Measurements from ENCODE around the gene STX8. TPM values are rescaled to one million over a fixed set of nuclear protein-coding genes. Genes with fewer than 3 reads are reported as not detected.

The STX8 gene
- total and polyA plus RNA-seq, 9 of the 15 experiments (the other 6 are each of a cell fraction or from before 2014, with no cell fraction given): 14.6 to 42.5 (median 22.1) TPM

GRCh38 chr17:9342225-9342624 is 233.4 kb downstream of the STX8 start (continued):
- no peak for TF ChIP-seq KDM4B (IDR thresholded peaks at IDR 0.05; ENCODE audit: borderline replicate concordance in 2 of 2, low read depth in 1 of 2)
- no peak for TF ChIP-seq TBL1XR1 (IDR thresholded peaks at IDR 0.05; ENCODE audit: low read length in 2 of 2)
- no peak for TF ChIP-seq ZKSCAN8 (CRISPR knock-in tag; IDR thresholded peaks at IDR 0.05)
- TF ChIP-seq NCOR1 (IDR thresholded peaks at IDR 0.05): no peak
- TF ChIP-seq PTBP1 (IDR thresholded peaks at IDR 0.05; ENCODE audit: low read depth, low read length): no peak
- no peak for TF ChIP-seq ZNF778 (CRISPR knock-in tag; IDR thresholded peaks at IDR 0.05)

DNA sequence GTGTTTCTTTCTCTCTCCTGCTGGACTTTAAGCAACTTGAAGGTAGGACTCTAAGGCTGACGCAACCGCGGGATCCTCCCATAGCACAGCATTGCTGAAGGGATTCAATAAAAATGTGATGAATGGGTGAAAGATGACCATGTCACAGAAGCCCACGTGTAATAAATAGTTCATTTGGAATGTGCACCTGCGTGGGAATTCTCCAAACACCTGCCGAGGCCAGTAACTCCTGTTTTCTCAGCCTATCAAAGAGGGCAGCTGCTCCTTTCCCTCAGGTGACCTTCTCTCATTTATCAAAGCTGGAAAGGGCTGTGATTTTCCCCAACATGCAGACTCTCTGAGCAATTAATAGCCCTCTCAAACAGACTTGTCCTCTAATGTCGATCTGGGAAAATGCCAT is 235.7 kb downstream of the STX8 start:
- no peak for DNase-seq (ENCODE audit: extremely low read depth in 1 of 4, low spot score in 3 of 4)
- 22% methylated on average over 5 of the region's 7 CpGs for WGBS (ENCODE audit: insufficient coverage, low coverage, missing lambda C conversion rate)
- CTCF ChIA-PET (ENCODE audit: low intra/inter-chr PET ratio): no interaction called here
- Histone ChIP-seq H2AFZ (ENCODE audit: low read depth, low read length) (no peak overlapping the region), H4K20me1 (replicated peaks; ENCODE audit: control insufficient read depth, insufficient read depth, low read length) (no peaks in the 10 kb centered on the region), H3K36me3 (ENCODE audit: control insufficient read depth, insufficient read depth, low read length) (no peaks in the 10 kb centered on the region), H3K9ac (ENCODE audit: insufficient read depth in 1 of 2, low read depth in 2 of 2, low read length in 2 of 2) (no peak overlapping the region), H3K79me2 (ENCODE audit: control insufficient read depth, insufficient read depth, low read length) (no peaks in the 10 kb centered on the region), H3K9me3 (replicated peaks; ENCODE audit: control insufficient read depth, insufficient read depth, low read depth, low read length) (no peaks in the 10 kb centered on the region), H3K27ac (ENCODE audit: extremely low read depth, low read depth, low read length) (no peak overlapping the region), H3K9me1 (ENCODE audit: control insufficient read depth, insufficient read depth, low read length) (no peaks in the 10 kb centered on the region), H3K4me1 (replicated peaks in 1 of 2; ENCODE audit: control insufficient read depth in 2 of 2, insufficient read depth in 2 of 2, low read length in 2 of 2) (no peaks in the 10 kb centered on the region), H3K4me3 (no peak overlapping the region), H3K4me2 (ENCODE audit: insufficient read depth, low read length) (no peak overlapping the region), H3K27me3 (ENCODE audit: control insufficient read depth in 2 of 2, insufficient read depth in 2 of 2, low read length in 2 of 2) (no peaks in the 10 kb centered on the region; a peak in 1 of 5 replicates)
- intact Hi-C loops (cut with micrococcal nuclease): no loop called here
- ATAC-seq: no peak
- TF ChIP-seq HOMEZ (CRISPR knock-in tag; IDR thresholded peaks at IDR 0.05): no peak
- no peak for TF ChIP-seq MAFK (IDR thresholded peaks at IDR 0.05; ENCODE audit: low read length)
- no peak for TF ChIP-seq SRSF9 (IDR thresholded peaks at IDR 0.05; ENCODE audit: borderline replicate concordance, low read depth, low read length)
- no peak for TF ChIP-seq XRCC5 (IDR thresholded peaks at IDR 0.05; ENCODE audit: low read depth, low read length)
- no peak for TF ChIP-seq ZNF197 (CRISPR knock-in tag; IDR thresholded peaks at IDR 0.05; ENCODE audit: low read depth)
- TF ChIP-seq CBFA2T2 (conservative IDR thresholded peaks at IDR 0.05): no peak
- no peak for TF ChIP-seq ZNF224 (CRISPR knock-in tag; IDR thresholded peaks at IDR 0.05)
- no peak for TF ChIP-seq ETV1 (tag; conservative IDR thresholded peaks at IDR 0.05; ENCODE audit: low read depth)
- TF ChIP-seq ZNF561 (CRISPR knock-in tag; conservative IDR thresholded peaks at IDR 0.05): no peak
- no peak for TF ChIP-seq SMARCA5 (IDR thresholded peaks at IDR 0.05)
- TF ChIP-seq MTA2 (IDR thresholded peaks at IDR 0.05; ENCODE audit: low read depth): no peak
- TF ChIP-seq EP300 (IDR thresholded peaks at IDR 0.05; ENCODE audit: low read length): no peak
- TF ChIP-seq BRCA1 (IDR thresholded peaks at IDR 0.05): no peak
- no peak for TF ChIP-seq BRCA1 (CRISPR knock-in tag; IDR thresholded peaks at IDR 0.05)
- TF ChIP-seq KLF16 (IDR thresholded peaks at IDR 0.05): no peak
- TF ChIP-seq MNT (conservative IDR thresholded peaks at IDR 0.05): no peak
- BruUV-seq (replicated peaks): no TSS peak
- in situ Hi-C loops (cut with MboI): no loop called here
- FAIRE-seq: no peak
- POLR2A ChIA-PET: interaction anchor here (0.5 kb wide), 1 partner anchor 152 kb away, joined by 4 read pairs; no protein-coding TSS in a partner anchor
